ENCODE data around the gene CLIC3.

CLIC3 gene

DNA sequence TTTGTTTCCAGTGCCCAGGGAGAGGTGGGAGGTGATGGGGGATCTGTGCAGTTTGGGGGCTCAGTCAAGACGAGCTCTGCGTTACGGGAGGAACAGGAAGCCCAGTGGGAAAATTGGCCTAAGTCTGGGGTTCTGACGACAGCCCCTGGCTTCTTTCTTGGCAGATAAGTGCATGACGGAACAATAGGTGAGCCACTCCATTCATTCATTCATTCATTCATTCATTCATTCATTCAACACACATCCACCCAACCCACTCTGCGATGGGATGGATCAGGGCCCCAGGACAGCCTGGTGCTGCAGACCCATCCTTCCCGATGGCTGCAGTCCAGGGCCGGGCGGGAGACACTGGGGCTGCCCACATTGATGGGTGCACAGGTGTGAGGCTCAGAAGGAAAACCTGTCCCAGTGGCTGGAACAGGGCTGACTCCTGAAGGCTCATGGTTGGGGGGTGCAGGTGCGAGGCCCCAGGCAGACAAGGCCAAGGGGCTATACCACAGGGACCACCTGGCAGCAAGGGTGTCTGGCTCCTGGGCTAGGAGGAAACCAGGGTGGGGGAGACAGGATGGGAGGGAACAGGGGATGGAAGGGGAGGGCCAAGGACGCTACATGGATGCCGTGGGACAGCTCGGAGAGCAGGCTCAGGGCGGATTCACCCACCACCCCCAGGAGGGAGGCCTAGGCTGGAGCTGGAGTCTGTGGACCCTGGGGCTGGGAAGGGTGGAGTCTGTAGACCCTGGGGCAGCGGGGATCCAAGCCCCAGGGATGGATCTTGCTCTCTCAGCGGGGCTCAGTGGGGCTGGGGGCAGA, 15.5 kb downstream of the CLIC3 start:
- DNase-seq (ENCODE audit: low read depth in 2 of 2) = no peak

DNA sequence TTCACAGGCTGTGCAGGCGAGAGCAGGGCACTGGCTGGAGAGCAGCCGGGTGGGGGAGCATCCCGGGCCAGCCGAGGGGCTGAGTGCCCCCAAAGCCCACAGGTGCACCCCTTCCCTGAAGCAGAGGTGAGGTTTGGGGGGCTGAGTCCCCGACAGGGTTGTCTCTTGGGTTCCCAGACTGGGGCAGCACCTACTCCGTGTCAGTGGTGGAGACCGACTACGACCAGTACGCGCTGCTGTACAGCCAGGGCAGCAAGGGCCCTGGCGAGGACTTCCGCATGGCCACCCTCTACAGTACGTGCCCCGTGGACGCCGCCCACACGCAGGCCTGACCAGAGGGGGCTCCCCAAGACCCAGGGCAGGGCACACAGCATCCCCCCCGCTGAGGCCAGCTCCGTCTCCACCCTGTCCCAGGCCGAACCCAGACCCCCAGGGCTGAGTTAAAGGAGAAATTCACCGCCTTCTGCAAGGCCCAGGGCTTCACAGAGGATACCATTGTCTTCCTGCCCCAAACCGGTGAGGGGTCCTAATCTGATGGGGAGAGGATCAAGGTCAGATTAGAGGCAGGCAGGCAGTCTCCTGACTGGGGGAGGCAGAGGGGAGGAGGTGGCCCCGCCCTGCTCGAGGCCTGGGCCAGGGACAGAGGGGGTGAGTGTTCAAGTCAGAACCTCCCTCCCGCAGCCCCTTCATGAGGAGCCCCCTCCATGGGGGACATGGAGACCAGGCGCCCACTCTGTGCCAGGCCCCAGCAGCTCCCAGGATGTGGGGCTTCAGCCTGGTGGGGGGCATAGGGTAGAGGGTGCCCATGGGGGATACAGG, 16.4 kb downstream of the CLIC3 start:
- DNase-seq (ENCODE audit: low read depth in 2 of 2) = no peak

DNA sequence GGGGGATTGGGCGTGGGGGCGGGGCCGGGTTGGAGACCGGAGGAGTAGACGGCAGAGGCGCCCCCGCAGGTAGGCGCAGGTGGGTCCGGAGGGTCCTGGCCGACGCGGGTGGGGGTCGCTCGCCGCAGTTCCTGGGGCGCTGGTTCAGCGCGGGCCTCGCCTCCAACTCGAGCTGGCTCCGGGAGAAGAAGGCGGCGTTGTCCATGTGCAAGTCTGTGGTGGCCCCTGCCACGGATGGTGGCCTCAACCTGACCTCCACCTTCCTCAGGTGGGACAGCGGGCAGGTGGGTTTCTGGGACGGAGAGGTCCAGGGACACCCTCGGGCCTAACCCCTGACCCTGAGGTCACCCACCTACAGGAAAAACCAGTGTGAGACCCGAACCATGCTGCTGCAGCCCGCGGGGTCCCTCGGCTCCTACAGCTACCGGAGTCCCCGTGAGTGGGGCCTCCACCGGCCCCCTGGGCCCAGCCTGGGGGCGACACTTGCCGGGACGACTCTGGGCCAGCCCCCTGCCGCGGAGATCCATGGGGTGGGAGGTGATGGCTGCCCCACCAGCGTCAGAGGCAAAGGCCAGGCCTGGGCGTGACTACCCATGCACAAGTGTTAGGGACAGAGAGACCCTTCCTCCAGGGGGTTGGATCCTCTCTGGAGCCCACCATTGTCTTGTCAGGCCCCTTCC, 17.4 kb downstream of the CLIC3 start:
- DNase-seq (ENCODE audit: low read depth in 2 of 2) = no peak

DNA sequence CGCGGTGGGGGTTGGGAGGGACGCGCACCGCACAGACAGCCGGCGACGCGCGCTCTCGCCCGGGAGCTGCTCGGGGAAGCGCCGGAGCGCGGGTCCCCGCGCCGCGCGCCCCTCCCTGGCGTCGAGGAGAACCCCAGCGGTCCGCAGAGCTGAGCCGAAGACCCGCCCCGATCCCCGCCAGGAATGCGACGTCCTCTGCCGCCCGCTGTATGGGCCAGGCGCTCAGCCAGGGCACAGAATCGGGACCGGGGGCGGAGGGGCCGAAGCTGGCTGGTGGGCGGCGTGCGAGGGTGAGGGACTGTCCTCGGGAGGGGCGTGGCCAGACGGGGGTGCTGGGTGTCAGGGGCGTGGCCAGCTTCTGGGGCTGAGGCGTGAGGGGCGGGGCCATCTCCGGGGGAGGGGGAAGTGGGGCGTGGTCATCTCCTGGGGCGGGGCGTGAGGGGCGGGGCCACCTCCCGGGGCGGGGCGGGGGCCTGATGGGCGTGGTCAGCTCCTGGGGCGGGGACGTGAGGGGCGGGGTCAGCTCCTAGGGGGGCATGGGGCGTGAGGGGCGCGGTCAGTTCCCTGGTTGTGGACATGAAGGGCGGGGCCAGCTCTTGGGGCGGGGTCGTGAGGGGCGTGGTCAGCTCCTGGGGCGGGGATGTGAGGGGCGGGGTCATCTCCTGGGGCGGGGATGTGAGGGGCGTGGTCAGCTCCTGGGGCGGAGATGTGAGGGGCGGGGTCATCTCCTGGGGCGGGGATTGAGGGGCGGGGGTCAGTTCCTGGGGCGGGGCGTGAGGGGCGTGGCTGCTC, 18.1 kb downstream of the CLIC3 start:
- DNase-seq (ENCODE audit: low read depth in 2 of 2) = no peak

DNA sequence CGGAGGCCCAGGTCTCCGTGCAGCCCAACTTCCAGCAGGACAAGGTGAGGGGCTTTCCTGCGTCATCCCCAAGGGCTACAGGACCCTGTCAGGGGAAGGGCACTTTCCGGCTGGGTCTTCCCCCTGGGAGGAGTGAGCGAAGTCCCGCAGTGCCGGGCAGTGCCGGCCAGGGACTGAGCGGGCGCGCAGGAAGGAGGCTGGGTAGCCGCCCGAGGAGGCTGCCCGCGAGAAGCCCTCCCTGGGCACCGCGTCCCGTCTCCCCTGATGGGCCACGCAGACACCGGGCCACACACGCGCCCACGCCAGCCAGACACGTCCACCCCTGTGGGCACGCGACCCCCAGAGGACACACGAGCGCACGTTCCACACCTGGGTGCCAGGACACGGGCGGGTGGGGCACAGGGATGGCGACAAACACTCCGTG, 18.7 kb downstream of the CLIC3 start:
- no peak for DNase-seq (ENCODE audit: low read depth in 2 of 2)

DNA sequence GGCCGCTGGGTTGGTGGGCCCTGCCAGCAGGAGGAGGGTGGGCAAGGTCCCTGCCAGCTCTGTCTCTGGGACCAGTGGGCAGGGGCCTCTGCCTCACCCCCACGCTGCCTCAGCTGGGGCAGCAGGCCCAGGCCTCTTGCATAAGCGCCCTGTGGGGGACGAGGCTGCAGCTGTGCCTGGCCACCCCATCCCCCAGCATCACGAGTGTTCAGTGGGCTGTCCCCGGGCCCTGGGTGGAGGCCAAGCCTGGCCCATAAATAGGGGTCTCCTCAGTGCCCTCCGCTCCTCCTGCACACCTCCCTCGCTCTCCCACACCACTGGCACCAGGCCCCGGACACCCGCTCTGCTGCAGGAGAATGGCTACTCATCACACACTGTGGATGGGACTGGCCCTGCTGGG, 19.1 kb downstream of the CLIC3 start, which contains the start of gene PTGDS:
Gene PTGDS (plus strand): TSS at position 282 of the 400 bp plus-strand sequence. CDS start 75 bp downstream, at position 357.
- DNase-seq (ENCODE audit: low read depth in 2 of 2) = no peak

DNA sequence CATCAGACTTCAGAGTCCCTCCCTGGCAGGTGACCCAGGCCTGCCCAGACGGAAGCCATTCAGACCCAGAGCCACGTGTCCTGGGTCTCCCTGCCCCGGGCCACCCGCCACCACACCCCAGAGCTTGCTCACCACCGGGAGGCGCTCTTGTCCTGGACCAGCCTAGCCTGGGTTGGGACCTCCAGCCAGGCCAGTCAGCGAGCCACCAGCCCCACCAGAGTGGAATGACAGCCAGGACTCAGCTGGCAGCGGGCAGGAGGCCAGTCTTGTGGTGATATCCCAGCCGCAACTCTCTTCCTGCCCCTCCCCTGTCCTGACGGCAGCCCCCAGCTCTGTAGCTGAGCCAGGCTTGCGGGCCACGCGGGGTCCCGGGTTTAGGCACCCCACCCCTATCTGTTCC, 20.7 kb downstream of the CLIC3 start:
- no peak for DNase-seq (ENCODE audit: low read depth in 2 of 2)

DNA sequence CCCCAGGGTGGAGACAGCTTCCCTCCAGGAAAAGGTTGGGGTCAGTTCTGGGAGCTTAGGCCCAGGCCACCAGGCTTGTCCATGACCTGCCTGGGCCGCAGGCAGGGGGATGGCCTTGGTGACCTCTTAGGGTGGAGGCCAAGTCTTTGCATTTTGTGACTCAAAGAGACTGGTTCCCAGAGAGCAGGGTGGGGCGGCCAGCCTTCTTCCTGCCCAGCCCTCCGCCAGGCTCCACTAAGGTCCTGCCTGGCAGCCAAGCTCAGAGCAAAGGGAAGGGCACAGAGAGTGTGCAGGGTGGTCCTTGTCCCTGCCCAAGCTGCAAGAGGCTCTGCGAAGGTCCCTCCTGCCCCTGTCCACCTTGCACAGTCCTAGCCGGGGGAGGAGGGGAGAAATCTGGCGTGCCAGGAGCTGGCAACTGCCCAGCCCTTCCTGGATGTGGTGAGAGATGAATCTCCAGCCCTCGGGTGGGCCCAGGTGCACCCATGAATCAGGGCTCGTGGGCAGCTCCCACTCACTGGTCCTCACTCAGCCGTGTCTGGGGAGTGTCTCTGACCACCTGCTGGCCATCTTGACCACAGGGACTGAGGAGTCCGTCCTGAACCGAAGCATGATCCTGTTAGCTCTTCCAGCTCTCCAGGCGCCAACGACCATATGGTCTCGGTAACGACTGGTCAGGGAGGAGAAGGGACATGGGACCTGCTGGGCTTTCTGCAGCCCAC, 21.4 kb downstream of the CLIC3 start:
- DNase-seq (ENCODE audit: low read depth in 2 of 2) = no peak

DNA sequence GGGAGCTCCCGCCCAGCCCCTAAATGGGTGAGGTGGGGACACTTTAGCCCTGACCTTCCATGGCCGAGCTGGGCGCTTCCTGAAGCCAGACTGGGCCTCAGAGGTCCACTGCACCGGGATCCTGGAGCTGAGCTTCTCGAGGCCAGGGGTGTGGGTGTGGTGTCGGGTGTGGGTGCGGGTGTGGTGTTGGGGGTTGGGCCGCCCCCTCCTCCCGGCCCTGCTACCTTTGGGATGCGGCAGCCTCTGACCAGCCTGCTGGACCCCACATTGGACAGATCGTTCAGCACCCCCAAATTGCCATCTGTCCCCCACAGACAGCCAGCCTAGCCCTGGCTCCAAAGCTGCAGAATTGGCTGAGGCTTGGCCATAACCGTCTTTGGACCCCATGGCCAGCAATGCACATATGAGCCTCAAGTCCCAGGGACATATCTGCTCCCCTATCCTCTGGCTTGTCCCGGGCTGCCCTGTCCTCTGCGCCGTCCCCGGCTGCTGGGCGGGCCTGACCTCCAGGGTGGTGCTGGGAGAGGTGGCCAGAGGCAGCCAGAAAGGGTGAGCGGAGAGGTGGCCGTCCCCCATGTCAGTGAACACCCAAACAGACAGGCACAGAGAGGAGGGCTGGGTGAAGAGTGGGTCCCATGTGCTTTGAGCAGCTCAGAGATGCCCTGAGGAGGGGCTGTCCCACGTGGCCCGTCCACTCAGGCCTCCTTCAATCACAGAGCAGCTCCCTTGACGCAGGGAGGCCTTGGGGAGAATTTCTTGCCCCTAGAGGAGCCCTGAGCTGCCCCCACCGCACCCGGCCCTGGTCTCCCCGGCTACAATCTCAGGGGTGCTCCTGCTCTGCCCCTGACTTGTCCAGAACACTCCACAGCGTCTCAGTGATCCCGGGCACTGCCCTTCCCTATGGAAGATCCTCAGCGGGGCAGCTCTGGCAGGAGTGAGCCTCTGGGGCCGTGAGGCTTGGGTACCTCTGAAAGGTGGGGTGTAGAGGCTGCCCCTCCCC, 22.4 kb downstream of the CLIC3 start:
- DNase-seq (ENCODE audit: low read depth in 2 of 2) = no peak

DNA sequence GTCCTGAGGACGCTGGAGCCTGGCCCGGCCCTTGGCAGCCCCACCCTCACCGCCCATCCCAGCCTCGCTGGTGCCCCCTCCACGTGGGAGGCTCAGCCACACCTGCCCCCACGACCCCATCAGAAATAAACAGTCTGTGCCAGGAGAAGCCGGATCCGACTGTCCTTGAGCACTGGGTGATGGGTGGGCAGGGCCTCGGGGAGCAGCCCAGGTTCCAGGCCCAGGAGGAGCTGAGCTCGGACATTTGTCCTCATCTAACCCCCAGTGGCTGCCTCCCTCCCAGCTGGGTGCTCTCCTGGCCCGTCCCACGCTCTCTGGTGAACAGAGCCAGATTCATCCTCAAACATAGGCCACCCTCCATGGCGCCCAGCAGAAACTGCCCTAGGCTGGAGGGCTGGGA, 23.6 kb downstream of the CLIC3 start:
- no peak for DNase-seq (ENCODE audit: low read depth in 2 of 2)

DNA sequence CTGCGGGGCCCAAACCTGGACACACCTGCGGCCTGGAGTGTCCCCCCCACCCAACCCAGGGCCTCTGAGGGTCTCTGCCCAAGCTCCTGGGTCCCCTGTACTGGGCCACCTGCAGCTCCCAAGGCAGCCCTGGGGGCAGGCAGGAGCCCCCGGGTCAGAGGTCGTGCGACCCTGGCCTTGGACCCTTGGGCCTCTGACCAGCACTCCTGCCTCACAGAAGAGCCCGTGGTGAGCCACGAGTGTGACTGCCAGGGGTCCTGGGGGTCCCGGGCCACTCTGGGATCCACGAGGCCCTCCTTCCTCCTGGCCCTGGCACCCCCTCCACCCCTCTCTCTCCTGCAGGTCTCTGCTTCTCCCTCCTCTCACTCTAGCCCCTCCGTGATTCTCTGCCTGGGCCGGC, 24.0 kb downstream of the CLIC3 start:
- DNase-seq (ENCODE audit: low read depth in 2 of 2) = no peak

DNA sequence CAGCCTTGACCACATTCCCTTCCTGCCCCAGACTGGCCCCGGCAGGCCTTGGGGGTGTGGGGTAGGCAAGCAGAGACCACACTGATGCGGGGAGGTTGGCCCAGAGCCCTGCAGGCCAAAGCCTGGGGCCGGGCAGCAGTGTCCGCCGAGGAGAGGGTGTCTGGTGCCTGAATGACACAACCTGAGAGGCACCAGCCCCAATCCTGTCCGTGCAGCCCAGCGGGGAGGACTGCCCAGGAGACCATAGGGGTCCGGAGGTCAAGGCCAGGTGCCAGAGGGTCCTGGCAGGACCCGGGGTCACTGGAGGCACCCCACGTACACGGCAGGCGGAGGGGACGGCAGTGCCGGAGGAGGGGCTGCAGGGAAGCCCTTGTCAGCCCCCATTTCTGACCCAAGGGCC, 24.6 kb downstream of the CLIC3 start:
- DNase-seq (ENCODE audit: low read depth in 2 of 2) = no peak

DNA sequence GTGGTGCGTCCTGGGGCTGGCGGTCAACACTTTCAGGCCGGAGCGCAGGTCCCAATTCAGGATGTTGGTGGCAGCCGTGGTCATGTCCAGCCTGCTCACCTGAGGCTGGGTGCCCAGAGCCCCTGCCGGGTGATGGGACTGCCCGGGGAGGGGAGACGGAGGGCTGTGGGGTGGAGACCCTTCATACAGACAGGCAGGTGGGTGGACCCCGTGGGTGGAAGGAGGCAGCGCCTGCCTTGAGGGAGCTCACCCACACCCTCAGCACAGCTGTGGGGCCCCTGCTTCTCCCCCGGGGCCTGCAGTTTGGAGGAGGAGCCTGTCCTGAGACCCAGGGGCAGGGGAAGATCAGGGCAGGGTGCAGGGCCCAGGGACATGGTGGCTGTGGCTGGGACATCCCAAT, 26.0 kb downstream of the CLIC3 start:
- DNase-seq (ENCODE audit: low read depth in 2 of 2) = no peak

DNA sequence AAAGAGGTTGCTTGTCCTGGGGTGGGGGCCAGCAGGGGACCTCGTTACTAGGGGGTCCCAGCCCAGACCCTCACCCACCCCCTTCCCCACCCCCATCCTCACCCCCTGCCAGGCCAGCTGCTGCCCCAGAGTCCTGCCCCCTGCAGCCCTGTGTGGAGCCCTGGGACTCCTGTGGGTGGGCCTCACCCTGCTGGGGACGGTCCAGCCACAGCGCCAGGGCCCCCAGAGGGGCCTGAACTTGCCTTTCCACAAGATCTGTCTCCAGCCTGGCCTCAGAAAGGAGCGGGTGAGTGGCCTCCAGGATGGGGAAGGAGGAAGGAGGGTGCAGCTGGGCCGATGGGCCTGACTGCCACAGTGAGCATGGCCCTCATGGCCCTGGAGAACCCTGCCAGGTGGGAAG, 26.6 kb downstream of the CLIC3 start:
- DNase-seq (ENCODE audit: low read depth in 2 of 2) = no peak

DNA sequence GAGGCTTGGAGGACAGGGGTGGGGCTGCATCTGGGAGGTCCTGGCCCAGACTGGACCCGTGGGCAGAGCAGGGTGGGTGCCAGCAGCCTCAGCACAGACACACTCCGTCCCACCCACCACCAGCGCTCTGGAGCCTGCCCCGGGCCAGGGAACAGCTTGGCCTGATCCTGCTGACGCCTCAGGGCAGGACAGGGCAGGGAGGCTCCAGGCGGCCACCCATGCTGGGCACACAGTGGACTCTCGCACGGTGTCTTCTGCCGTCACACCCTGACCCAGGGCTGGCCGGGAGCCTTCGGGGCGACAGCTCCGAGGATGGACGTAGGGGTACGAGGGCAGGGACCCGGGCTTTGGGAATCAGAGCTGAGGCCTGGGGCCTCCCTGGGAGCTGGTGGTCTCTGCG, 27.2 kb downstream of the CLIC3 start:
- no peak for DNase-seq (ENCODE audit: low read depth in 2 of 2)

DNA sequence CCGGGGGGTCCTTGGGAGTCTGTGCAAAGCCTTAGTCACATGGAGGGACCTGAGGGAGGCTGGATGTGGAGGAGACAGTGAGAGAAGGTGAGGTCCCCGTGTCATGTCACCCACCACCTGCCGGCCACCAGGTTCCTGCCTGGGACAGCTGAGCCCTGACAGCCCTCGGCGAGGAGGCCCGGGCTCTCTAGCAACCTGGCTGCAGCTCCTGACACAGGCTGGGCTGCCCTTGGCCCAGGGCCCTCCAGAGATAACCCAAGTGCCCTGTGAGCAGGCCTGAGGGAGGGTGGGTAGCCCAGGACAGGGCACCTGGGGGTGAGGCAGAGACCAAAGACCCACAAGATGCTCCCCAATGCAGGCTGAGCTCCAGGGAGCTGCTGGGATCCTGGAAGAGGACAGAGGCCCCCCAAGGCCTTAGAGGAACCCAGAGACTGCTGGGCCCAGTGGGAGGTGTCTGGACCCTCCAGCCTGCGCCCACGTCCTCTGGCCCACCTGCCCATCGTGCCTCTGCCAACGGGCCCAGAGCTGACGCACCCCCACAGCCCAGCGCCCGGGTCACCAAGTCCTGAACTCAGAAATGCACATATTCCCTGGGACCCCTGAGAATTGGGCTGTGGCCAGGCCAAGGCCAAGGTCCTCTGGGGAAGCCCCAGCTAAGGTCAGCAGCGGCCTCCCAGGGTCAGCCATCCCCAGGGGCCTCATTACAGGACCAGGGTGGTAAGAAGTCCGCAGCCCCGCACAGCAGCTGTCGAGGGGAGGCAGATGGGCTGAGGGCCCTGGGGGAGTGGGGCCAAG, 27.8 kb downstream of the CLIC3 start:
- DNase-seq (ENCODE audit: low read depth in 2 of 2) = no peak

DNA sequence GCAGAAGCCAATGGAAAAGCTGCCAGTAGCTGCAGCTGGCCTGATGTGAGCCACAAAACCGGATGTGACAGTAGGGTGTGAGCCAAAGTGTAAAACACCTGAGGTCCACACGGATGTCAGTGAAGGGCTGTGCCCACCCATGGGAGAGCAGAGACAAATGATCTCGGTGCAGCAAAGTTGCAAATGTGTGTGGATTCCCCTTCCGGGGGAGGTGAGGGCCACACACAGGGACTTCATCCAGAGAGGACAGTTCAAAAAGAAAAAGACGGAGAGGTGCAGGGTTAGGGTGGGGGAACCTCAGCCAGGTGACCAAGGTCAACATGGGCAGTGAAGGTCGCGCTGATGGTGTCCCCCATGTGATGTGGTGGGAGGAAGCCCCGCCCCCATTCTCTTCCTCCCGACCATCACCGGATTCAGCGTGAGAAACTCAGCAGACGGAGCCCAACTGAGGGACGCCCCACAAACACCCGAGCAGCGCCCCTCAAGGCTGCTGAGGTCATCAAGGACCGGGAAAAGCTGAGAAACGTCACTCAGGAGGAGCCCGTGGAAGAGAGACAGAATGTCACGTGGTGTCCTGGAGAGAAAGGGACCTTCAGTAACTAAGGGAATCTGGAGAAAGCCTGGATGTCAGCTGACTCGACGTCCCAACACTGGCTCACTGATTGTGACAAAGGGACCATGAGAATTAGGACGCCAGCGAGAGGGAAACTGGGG, 30.4 kb downstream of the CLIC3 start:
- DNase-seq (ENCODE audit: low read depth in 2 of 2) = no peak

DNA sequence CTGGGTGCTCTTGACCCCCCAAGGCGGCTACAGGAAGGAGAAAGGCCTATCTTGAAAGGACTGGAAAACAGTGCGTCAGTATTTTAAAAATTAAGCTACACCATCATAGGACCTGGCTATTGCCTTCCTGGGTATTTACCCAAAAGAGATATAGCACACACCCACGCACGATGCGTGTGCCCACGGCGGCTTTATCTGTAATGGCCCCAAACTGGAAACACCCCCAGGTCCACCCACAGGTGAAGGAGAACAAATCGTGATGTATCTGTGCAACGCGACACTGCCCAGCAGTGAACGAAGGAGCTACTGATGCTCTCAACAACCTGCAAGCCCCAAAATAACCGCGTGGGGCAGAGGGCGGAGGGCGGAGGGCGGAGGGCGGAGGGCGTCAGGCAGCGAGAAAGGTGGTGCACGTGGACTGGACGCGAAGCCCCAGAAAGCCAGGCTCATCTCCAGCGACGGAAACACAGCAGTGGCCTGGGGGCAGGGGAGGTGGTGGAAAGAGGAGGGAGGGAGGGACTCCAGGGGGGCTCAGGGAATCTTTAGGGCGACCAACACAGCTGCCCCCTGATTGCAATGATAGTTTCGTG, 31.4 kb downstream of the CLIC3 start:
- no peak for DNase-seq (ENCODE audit: low read depth in 2 of 2)
